Stomach (tissue), 4 donors: Measurements from ENCODE around the gene ATP6V0B.

ENCODE experiments used
- EP300 ChIP-seq: sonication (generic); formaldehyde crosslinking; IDR thresholded peaks from one replicate; pipeline ENCODE4 v1.6.1; 2017; ENCODE audit warnings: antibody characterized with exemption
- POLR2A ChIP-seq, 4 donors: fragments of 450-650 bp; IDR thresholded peaks; one replicate each; pipeline ENCODE4 v1.6.1; 2016; ENCODE audit warnings: antibody characterized with exemption in 4 of 4, control low read depth in 2 of 4, mild to moderate bottlenecking in 1 of 4, moderate library complexity in 1 of 4
- POLR2AphosphoS5 ChIP-seq, 3 donors: sonication (generic); formaldehyde crosslinking; IDR thresholded peaks; one replicate each; pipeline ENCODE4 v1.6.1; 2016; ENCODE audit warnings: antibody characterized with exemption in 3 of 3
- TF ChIP-seq, protein P1 (sequence below), 7 experiments: fragments of 450-650 bp in 4 of 7; fragments of 200-600 bp in 3 of 7; sonication (generic) in 3 of 7; IDR thresholded peaks; one replicate each; pipeline ENCODE4 v1.5.1; 2016 to 2019; ENCODE audit warnings: antibody characterized with exemption in 7 of 7, control low read depth in 2 of 7, mild to moderate bottlenecking in 1 of 7

DNA sequence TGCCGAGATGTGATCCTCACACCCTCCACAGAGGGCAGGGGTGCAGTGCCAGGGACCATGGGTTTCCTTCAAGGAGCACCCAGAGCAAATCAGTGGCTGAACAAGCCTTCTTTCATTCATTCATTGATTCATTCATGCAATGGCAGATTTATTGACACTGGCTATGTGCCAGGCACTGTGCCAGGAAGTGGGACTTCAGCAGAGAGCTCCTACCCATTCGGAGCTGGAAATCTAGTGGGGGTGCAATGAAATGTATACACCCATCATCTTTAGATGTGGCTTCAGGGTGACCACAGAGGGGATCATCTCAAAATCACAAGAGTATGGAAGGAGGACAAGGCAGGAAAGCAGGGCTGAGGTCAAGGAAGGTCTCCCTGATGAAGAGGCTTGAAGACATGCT, 37.6 kb downstream of the ATP6V0B start:
- TF ChIP-seq, protein P1, sequence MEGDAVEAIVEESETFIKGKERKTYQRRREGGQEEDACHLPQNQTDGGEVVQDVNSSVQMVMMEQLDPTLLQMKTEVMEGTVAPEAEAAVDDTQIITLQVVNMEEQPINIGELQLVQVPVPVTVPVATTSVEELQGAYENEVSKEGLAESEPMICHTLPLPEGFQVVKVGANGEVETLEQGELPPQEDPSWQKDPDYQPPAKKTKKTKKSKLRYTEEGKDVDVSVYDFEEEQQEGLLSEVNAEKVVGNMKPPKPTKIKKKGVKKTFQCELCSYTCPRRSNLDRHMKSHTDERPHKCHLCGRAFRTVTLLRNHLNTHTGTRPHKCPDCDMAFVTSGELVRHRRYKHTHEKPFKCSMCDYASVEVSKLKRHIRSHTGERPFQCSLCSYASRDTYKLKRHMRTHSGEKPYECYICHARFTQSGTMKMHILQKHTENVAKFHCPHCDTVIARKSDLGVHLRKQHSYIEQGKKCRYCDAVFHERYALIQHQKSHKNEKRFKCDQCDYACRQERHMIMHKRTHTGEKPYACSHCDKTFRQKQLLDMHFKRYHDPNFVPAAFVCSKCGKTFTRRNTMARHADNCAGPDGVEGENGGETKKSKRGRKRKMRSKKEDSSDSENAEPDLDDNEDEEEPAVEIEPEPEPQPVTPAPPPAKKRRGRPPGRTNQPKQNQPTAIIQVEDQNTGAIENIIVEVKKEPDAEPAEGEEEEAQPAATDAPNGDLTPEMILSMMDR (IDR thresholded peaks at IDR 0.05) = no peak
- no peak for TF ChIP-seq POLR2AphosphoS5 (IDR thresholded peaks at IDR 0.05)
- no peak for TF ChIP-seq EP300
- TF ChIP-seq POLR2A (IDR thresholded peaks at IDR 0.05) = no peak
